ENCODE measurements around the gene RANBP9. TPM values are rescaled to one million over a fixed set of nuclear protein-coding genes. Genes with fewer than 3 reads are reported as not detected.

RANBP9 gene
- polyA plus RNA-seq, 2 donors, result 60.8 to 123 TPM

DNA sequence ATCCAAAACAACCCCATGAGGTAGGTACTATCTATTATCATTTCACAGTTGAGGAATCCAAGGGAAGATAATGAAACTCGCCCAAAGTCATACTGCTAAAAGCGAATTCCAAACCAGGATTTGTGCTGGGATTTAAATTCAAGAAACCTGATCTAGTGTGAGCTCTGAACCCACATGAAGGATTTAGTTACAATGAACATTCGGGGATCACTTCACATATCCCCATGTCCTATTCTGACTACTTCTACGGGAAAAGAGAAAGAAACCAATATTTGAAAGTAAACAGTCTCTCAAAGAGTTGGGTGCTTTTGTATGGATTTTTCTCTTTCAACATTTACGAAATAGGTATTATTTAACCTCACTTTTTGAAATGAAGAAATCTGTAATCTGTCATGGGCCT lies 12.9 kb downstream of the RANBP9 start:
- Histone ChIP-seq H3K27me3 (ENCODE audit: control insufficient read depth in 1 of 2, insufficient read depth in 2 of 2, low read length in 2 of 2) (no peaks in the 10 kb centered on the region), H3K36me3 (ENCODE audit: control insufficient read depth in 2 of 2, insufficient read depth in 2 of 2, low read length in 1 of 2) (no peaks in the 10 kb centered on the region), H3K4me1 (ENCODE audit: control insufficient read depth in 2 of 2, insufficient read depth in 2 of 2, low read length in 1 of 2) (peaks cover 0 to 8% of the 10 kb centered on the region in 2 donors), H3K9me3 (ENCODE audit: control insufficient read depth in 2 of 2, insufficient read depth in 1 of 2, low read depth in 1 of 2, low read length in 1 of 2) (no peaks in the 10 kb centered on the region), H3K4me3 (ENCODE audit: low read depth in 1 of 2, low read length in 2 of 2) (no peak overlapping the region), H3K27ac (ENCODE audit: low read depth in 2 of 2, low read length in 1 of 2) (no peak overlapping the region)
- 91 to 93% methylated on average over 5 of the region's 5 CpGs for WGBS, 2 donors

DNA sequence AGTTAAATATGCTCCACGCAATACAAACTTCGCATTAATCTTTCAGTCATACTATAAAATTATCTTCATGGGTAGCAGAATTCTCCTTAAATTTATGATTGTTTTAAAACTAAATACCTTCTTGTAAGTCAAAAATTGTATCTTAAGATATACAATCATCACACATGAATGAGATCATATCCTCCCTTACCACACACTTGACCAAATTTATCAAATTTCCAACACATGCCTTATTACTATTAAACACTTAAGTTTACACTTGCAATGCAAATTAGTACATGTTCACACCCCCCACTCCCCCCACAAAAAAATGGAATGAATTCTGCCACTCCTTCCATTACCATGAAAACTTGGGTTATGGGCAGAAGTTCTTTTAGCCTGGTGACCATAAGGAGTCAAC lies 13.8 kb downstream of the RANBP9 start:
- Histone ChIP-seq H3K27ac (ENCODE audit: low read depth in 2 of 2, low read length in 1 of 2) (no peak overlapping the region), H3K4me1 (ENCODE audit: control insufficient read depth in 2 of 2, insufficient read depth in 2 of 2, low read length in 1 of 2) (peaks cover 0 to 3% of the 10 kb centered on the region in 2 donors), H3K27me3 (ENCODE audit: control insufficient read depth in 1 of 2, insufficient read depth in 2 of 2, low read length in 2 of 2) (no peaks in the 10 kb centered on the region), H3K4me3 (ENCODE audit: low read depth in 1 of 2, low read length in 2 of 2) (no peak overlapping the region), H3K36me3 (ENCODE audit: control insufficient read depth in 2 of 2, insufficient read depth in 2 of 2, low read length in 1 of 2) (no peaks in the 10 kb centered on the region), H3K9me3 (ENCODE audit: control insufficient read depth in 2 of 2, insufficient read depth in 1 of 2, low read depth in 1 of 2, low read length in 1 of 2) (no peaks in the 10 kb centered on the region)
- WGBS, 2 donors, result 97 to 99% methylated on average over 2 of the region's 2 CpGs

DNA sequence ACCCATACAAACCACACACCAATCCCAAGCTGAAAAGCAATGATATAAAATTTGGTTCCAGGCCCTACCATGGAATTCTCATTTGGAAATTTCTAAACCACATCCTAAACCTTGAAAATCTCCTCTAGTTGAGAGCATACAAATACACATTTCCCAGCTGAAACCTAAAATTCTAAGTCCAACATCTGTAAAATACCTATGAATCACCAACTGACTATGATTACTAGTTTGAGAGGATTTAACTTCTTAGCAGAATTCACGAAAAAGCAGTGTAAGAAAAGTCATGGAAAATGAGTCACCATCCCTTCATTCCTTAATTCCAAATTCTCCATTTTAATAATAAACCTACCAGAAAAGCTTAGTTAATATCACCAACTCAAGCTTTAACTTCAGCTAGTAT lies 15.4 kb downstream of the RANBP9 start:
- no peaks in the 10 kb centered on the region for H3K9me3 ChIP-seq (ENCODE audit: control insufficient read depth in 2 of 2, insufficient read depth in 1 of 2, low read depth in 1 of 2, low read length in 1 of 2)
- 57 to 60% methylated on average over 1 of the region's 1 CpG for WGBS, 2 donors
- H3K27ac ChIP-seq (ENCODE audit: low read depth in 2 of 2, low read length in 1 of 2), result no peak overlapping the region
- H3K4me1 ChIP-seq (ENCODE audit: control insufficient read depth in 2 of 2, insufficient read depth in 2 of 2, low read length in 1 of 2), result peaks cover 0 to 3% of the 10 kb centered on the region in 2 donors
- H3K4me3 ChIP-seq (ENCODE audit: low read depth in 1 of 2, low read length in 2 of 2), result no peak overlapping the region
- H3K27me3 ChIP-seq (ENCODE audit: control insufficient read depth in 1 of 2, insufficient read depth in 2 of 2, low read length in 2 of 2), result no peaks in the 10 kb centered on the region
- H3K36me3 ChIP-seq (ENCODE audit: control insufficient read depth in 2 of 2, insufficient read depth in 2 of 2, low read length in 1 of 2), result no peaks in the 10 kb centered on the region

- WGBS, 2 donors, result 44 to 53% methylated on average over 1 of the region's 1 CpG
- no peaks in the 10 kb centered on the region for H3K9me3 ChIP-seq (ENCODE audit: control insufficient read depth in 2 of 2, insufficient read depth in 1 of 2, low read depth in 1 of 2, low read length in 1 of 2)
- H3K4me3 ChIP-seq (ENCODE audit: low read depth in 1 of 2, low read length in 2 of 2), result no peak overlapping the region
- H3K27me3 ChIP-seq (ENCODE audit: control insufficient read depth in 1 of 2, insufficient read depth in 2 of 2, low read length in 2 of 2), result no peaks in the 10 kb centered on the region
- no peak overlapping the region for H3K27ac ChIP-seq (ENCODE audit: low read depth in 2 of 2, low read length in 1 of 2)
- no peaks in the 10 kb centered on the region for H3K36me3 ChIP-seq (ENCODE audit: control insufficient read depth in 2 of 2, insufficient read depth in 2 of 2, low read length in 1 of 2)
- peaks cover 0 to 2% of the 10 kb centered on the region in 2 donors for H3K4me1 ChIP-seq (ENCODE audit: control insufficient read depth in 2 of 2, insufficient read depth in 2 of 2, low read length in 1 of 2)
Observed at GRCh38 chr6:13695252-13695651, 16.4 kb downstream of the RANBP9 start.

- no peaks in the 10 kb centered on the region for H3K36me3 ChIP-seq (ENCODE audit: control insufficient read depth in 2 of 2, insufficient read depth in 2 of 2, low read length in 1 of 2)
- WGBS, 2 donors, result 84 to 89% methylated on average over 4 of the region's 4 CpGs
- H3K4me3 ChIP-seq (ENCODE audit: low read depth in 1 of 2, low read length in 2 of 2), result no peak overlapping the region
- no peaks in the 10 kb centered on the region for H3K27me3 ChIP-seq (ENCODE audit: control insufficient read depth in 1 of 2, insufficient read depth in 2 of 2, low read length in 2 of 2)
- H3K9me3 ChIP-seq (ENCODE audit: control insufficient read depth in 2 of 2, insufficient read depth in 1 of 2, low read depth in 1 of 2, low read length in 1 of 2), result no peaks in the 10 kb centered on the region
- no peaks in the 10 kb centered on the region for H3K4me1 ChIP-seq (ENCODE audit: control insufficient read depth in 2 of 2, insufficient read depth in 2 of 2, low read length in 1 of 2)
- no peak overlapping the region for H3K27ac ChIP-seq (ENCODE audit: low read depth in 2 of 2, low read length in 1 of 2)
Observed at GRCh38 chr6:13694562-13694961, 17.1 kb downstream of the RANBP9 start.

GRCh38 chr6:13689511-13690256 lies 22.0 kb downstream of the RANBP9 start:
- Histone ChIP-seq H3K36me3 (ENCODE audit: control insufficient read depth in 2 of 2, insufficient read depth in 2 of 2, low read length in 1 of 2) (peaks cover 0 to 2% of the 10 kb centered on the region in 2 donors), H3K27me3 (ENCODE audit: control insufficient read depth in 1 of 2, insufficient read depth in 2 of 2, low read length in 2 of 2) (no peaks in the 10 kb centered on the region), H3K9me3 (ENCODE audit: control insufficient read depth in 2 of 2, insufficient read depth in 1 of 2, low read depth in 1 of 2, low read length in 1 of 2) (no peaks in the 10 kb centered on the region), H3K4me1 (ENCODE audit: control insufficient read depth in 2 of 2, insufficient read depth in 2 of 2, low read length in 1 of 2) (no peaks in the 10 kb centered on the region), H3K4me3 (ENCODE audit: low read depth in 1 of 2, low read length in 2 of 2) (no peak overlapping the region), H3K27ac (ENCODE audit: low read depth in 2 of 2, low read length in 1 of 2) (no peak overlapping the region)
- WGBS, 2 donors, result 91% methylated on average over 5 of the region's 5 CpGs

GRCh38 chr6:13688692-13689196 lies 22.9 kb downstream of the RANBP9 start:
- H3K4me1 ChIP-seq (ENCODE audit: control insufficient read depth in 2 of 2, insufficient read depth in 2 of 2, low read length in 1 of 2), result no peaks in the 10 kb centered on the region
- H3K27ac ChIP-seq (ENCODE audit: low read depth in 2 of 2, low read length in 1 of 2), result no peak overlapping the region
- WGBS, 2 donors, result 98 to 99% methylated on average over 5 of the region's 5 CpGs
- no peaks in the 10 kb centered on the region for H3K27me3 ChIP-seq (ENCODE audit: control insufficient read depth in 1 of 2, insufficient read depth in 2 of 2, low read length in 2 of 2)
- no peaks in the 10 kb centered on the region for H3K9me3 ChIP-seq (ENCODE audit: control insufficient read depth in 2 of 2, insufficient read depth in 1 of 2, low read depth in 1 of 2, low read length in 1 of 2)
- H3K36me3 ChIP-seq (ENCODE audit: control insufficient read depth in 2 of 2, insufficient read depth in 2 of 2, low read length in 1 of 2), result peaks cover 0 to 2% of the 10 kb centered on the region in 2 donors
- H3K4me3 ChIP-seq (ENCODE audit: low read depth in 1 of 2, low read length in 2 of 2), result no peak overlapping the region

DNA sequence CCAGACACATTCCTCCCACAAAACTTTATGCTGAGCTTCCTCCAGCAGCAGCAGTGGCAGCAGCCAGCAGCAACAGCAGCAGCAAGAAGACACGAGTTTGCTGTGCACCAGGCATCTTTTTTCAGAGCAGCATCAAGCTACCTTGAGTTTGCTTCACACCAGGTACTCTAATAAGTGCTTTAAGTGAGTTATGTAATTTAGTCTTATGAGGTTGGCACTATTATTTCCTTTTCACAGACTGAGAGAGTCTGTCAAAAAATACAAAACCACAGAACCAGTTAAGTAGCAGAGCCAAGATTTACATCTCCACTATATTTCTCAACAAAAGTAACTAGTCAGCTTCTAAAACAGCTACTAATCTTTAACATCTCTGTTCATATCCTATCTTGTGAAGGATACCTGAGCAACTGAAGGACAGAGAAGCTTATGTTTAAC lies 23.7 kb downstream of the RANBP9 start:
- no peaks in the 10 kb centered on the region for H3K9me3 ChIP-seq (ENCODE audit: control insufficient read depth in 2 of 2, insufficient read depth in 1 of 2, low read depth in 1 of 2, low read length in 1 of 2)
- no peak overlapping the region for H3K27ac ChIP-seq (ENCODE audit: low read depth in 2 of 2, low read length in 1 of 2)
- no peaks in the 10 kb centered on the region for H3K4me1 ChIP-seq (ENCODE audit: control insufficient read depth in 2 of 2, insufficient read depth in 2 of 2, low read length in 1 of 2)
- peaks cover 0 to 2% of the 10 kb centered on the region in 2 donors for H3K36me3 ChIP-seq (ENCODE audit: control insufficient read depth in 2 of 2, insufficient read depth in 2 of 2, low read length in 1 of 2)
- no peak overlapping the region for H3K4me3 ChIP-seq (ENCODE audit: low read depth in 1 of 2, low read length in 2 of 2)
- no peaks in the 10 kb centered on the region for H3K27me3 ChIP-seq (ENCODE audit: control insufficient read depth in 1 of 2, insufficient read depth in 2 of 2, low read length in 2 of 2)
- WGBS, 2 donors, result 20 to 25% methylated on average over 1 of the region's 1 CpG

DNA sequence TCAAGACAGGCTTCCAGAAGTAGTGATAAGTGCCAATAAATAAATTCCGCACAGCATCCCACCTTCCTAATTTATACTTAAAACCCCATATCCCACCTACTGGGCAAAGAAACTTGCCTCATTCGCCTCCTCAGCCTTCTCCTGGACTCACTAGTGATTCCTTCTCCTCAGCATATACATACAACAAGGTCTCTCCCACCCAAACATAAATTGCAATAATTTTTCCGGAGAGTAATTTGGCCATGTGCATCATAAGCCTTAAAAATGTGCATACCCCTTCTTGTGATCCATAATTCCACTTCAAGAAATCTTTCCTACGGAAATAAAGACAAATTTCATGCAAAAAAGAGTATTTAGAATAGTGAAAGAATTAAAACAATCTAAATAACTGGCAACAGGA lies 26.8 kb downstream of the RANBP9 start:
- Histone ChIP-seq H3K36me3 (ENCODE audit: control insufficient read depth in 2 of 2, insufficient read depth in 2 of 2, low read length in 1 of 2) (peaks cover 0 to 2% of the 10 kb centered on the region in 2 donors), H3K4me3 (ENCODE audit: low read depth in 1 of 2, low read length in 2 of 2) (no peak overlapping the region), H3K27me3 (ENCODE audit: control insufficient read depth in 1 of 2, insufficient read depth in 2 of 2, low read length in 2 of 2) (no peaks in the 10 kb centered on the region), H3K4me1 (ENCODE audit: control insufficient read depth in 2 of 2, insufficient read depth in 2 of 2, low read length in 1 of 2) (no peaks in the 10 kb centered on the region), H3K27ac (ENCODE audit: low read depth in 2 of 2, low read length in 1 of 2) (no peak overlapping the region), H3K9me3 (ENCODE audit: control insufficient read depth in 2 of 2, insufficient read depth in 1 of 2, low read depth in 1 of 2, low read length in 1 of 2) (no peaks in the 10 kb centered on the region)
- WGBS, 2 donors, result 97 to 98% methylated on average over 4 of the region's 4 CpGs

GRCh38 chr6:13683038-13683437 lies 28.6 kb downstream of the RANBP9 start:
- H3K27me3 ChIP-seq (ENCODE audit: control insufficient read depth in 1 of 2, insufficient read depth in 2 of 2, low read length in 2 of 2), result no peaks in the 10 kb centered on the region
- H3K4me3 ChIP-seq (ENCODE audit: low read depth in 1 of 2, low read length in 2 of 2), result no peak overlapping the region
- H3K36me3 ChIP-seq (ENCODE audit: control insufficient read depth in 2 of 2, insufficient read depth in 2 of 2, low read length in 1 of 2), result peaks cover 0 to 2% of the 10 kb centered on the region in 2 donors
- no peaks in the 10 kb centered on the region for H3K4me1 ChIP-seq (ENCODE audit: control insufficient read depth in 2 of 2, insufficient read depth in 2 of 2, low read length in 1 of 2)
- H3K9me3 ChIP-seq (ENCODE audit: control insufficient read depth in 2 of 2, insufficient read depth in 1 of 2, low read depth in 1 of 2, low read length in 1 of 2), result no peaks in the 10 kb centered on the region
- no peak overlapping the region for H3K27ac ChIP-seq (ENCODE audit: low read depth in 2 of 2, low read length in 1 of 2)
